HG02852 (cell line): Measurements from ENCODE around the gene SLC38A4.
"Not testable (repeated sequence)": the region's sequence is repeated elsewhere in the genome, so short reads cannot be mapped to it uniquely, and the experiment has no call there.

ENCODE experiments used
- ATAC-seq: cut with Tn5 transposase; IDR thresholded peaks from one replicate; pipeline ENCODE4 v1.9.1; 2021; ENCODE audit warnings: mild to moderate bottlenecking, moderate library complexity; ENCODE audit not compliant: unreplicated experiment

The SLC38A4 gene, protein sequence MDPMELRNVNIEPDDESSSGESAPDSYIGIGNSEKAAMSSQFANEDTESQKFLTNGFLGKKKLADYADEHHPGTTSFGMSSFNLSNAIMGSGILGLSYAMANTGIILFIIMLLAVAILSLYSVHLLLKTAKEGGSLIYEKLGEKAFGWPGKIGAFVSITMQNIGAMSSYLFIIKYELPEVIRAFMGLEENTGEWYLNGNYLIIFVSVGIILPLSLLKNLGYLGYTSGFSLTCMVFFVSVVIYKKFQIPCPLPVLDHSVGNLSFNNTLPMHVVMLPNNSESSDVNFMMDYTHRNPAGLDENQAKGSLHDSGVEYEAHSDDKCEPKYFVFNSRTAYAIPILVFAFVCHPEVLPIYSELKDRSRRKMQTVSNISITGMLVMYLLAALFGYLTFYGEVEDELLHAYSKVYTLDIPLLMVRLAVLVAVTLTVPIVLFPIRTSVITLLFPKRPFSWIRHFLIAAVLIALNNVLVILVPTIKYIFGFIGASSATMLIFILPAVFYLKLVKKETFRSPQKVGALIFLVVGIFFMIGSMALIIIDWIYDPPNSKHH

DNA sequence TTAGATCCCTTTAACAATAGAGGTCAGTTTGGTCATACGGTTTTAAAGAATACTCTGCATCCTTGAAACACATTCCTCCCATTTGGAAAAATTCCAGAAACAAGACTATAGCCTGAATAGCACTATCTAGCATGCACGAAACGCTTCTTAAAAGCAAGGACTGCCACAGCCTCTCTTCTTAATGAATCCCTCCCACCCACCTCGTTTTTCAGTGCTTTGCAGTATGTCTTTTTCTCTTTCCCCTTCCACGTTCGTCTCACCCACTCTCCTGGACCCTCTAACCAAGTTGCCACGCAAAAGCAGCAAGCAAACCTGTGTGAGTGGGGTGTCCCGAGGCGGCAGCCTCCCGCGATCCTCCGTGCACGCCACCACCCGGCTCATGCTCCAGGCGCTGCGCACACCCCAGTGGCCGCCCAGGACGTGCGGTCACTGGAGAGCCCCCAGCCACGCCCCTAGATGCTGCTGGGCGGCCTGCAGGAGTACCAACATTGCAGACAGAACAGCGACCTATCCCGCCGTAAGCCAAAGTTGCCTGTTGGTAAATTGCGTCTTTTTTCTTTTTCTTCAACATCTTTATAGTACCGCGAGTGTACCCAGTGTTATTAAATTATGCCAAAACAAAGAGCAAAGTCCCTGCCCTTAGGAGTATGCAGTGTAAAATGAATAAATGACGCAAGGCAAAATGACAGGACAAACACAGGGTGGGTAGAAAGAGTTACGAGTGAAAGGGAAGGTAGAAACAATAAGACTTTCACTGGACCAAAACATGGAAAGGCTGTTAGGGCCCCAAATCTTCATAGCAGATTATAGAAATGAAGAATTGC is at the start of gene SLC38A4:
TSS of gene SLC38A4 (minus strand) at position 407 of the 824 bp plus-strand sequence. CDS start 32,926 bp downstream, outside the sequence.
- no peak for ATAC-seq

DNA sequence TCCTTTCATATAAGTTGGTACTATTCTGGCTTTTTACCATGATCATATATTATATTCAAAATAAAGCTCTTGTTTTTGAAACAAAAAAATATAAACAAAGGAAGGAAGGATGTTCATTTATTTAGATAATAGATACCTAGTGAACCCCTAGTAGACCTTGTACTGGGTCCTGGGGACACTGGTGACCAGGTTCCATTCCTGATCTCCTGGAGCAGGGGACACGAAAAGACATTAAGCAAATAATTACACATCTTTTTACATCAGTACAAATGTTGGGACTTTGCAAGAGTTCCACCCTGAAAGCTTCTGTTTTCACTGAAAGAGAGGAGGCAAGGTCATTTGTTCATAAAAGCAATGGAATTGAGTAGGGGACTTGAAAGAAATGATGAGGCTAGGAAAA is 49.3 kb upstream of the SLC38A4 start:
- ATAC-seq: no peak

DNA sequence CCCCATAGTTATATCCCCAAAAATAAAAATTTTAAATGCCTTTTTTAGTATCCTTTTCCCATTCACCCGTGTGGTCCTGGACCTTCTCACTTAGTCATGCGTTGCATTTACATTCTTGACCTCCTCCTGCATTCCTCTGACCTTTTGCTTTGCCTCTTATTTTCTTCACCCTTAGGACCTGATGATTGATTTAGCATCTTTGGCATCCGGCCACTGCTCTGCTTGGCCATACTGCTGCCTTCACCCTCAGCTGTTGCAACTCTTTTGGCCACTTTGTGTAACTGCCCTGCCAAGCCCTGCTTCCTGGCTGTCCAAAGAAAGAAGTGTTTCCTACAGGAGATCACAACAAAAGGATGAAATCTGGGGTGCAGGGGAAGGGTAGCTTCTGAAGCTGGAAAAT is 48.8 kb upstream of the SLC38A4 start:
- ATAC-seq: no peak

DNA sequence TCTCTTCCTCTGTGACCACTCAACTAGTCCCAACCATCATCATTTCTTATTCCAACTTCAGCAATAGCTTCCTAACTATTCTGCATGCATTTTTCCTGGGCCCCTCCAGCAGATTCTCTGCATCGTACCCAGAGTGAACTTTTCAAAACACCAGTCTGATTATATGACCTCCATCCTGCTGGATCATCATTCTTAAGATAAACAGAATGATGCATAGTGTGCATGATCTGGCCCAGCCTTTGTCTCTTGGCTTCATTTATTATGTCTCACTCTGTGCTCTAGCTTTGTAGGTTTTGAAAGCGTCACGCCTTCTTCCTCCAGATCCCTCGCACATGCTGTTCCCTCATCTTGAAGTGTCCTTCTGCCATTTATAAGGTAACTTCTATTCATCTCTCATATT is 46.3 kb upstream of the SLC38A4 start:
- no peak for ATAC-seq

DNA sequence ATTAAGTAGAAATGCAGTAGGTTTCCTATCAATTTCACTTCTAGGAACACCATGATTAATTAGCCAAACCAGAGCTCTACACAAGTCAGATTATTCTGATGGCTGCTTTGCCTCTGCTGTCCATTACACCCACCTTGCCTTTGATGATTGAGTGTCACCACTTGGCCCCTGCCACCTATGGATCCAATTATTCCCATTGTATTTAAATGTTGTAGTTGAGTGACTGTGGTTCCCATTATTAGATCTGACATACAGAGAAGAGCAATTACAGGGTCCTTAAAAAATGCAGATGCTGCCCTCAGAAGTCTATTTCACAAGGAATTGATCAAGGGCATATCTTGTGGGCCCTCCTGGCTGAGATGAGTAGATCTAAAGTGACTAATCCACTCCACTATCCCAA is 39.5 kb upstream of the SLC38A4 start:
- ATAC-seq: no peak

DNA sequence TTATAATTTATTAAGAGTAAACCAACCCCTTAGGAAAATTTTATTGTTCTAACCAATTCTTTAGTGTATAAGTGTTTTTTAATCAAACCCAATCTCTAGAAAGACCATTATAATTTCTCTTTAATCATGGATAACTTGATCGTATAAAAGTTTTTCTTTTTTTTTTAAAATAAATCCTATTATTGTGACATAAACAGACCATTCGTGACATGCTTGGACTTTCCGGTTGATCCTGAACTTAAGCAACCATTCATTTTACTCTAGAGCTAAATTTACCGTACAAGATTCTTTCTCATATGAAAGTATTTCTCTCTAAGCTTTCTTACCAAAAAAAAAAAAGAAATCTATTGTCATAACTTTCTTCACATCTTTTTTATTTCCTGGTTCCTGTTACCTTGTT is 32.6 kb upstream of the SLC38A4 start:
- ATAC-seq: no peak

DNA sequence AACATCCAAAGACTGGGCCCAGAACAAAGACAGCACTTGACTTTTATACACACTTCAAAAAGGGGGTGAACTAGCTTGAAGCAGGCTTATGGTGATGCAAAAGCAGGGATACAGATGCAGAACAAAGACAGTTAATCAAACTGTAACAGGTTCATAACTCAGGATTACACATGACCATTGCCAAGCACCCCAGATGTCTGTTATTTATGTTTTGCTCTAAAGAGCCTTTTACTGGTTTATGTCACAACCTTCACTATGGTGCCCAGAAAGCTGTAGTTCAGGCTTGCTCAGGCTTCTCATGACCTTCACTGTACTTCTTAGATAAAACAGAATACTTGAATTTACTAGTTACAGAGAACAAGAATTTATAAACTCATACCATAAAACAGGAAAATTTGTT is 31.7 kb upstream of the SLC38A4 start:
- no peak for ATAC-seq

DNA sequence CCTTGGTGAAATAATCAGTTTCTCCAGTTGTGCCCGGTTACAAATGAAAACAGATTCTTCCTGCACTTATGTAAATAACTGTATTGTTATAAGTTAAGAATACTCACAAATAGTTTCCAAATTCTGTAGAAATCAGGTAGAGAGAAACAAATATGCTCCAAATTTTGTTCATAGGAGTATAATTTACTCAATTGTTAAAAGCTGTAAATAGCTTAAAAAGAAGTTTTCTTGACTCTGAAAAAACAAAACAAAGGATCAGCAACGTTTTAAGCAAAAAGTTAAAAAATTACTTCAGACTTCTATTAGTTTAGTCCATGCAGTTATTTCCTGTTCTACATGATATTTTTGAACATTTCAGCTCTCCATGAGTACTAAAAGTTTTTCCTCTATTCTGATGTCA is 30.0 kb upstream of the SLC38A4 start:
- ATAC-seq: no peak

DNA sequence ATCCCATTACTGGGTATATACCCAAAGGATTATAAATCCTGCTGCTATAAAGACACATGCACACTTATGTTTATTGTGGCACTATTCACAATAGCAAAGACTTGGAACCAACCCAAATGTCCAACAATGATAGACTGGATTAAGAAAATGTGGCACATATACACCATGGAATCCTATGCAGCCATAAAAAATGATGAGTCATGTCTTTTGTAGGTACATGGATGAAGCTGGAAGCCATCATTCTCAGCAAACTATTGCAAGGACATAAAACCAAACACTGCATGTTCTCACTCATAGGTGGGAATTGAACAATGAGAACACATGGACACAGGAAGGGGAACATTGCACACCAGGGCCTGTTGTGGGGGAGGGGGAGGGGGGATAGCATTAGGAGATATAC is 28.4 kb upstream of the SLC38A4 start:
- not testable (repeated sequence) for ATAC-seq

DNA sequence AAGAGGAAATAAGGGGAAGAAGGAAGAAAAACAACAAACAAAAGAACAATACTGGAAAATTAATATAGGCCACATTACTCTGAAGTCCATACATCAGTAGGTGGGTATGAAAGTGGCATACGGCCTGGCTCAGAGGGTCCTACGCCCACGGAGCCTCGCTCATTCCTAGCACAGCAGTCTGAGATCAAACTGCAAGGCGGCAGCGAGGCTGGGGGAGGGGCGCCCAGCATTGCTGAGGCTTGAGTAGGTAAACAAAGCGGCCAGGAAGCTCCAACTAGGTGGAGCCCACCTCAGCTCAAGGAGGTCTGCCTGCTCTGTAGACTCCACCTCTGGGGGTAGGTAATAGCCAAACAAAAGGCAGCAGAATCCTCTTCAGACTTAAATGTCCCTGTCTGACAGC is 23.0 kb upstream of the SLC38A4 start:
- ATAC-seq: not testable (repeated sequence)

DNA sequence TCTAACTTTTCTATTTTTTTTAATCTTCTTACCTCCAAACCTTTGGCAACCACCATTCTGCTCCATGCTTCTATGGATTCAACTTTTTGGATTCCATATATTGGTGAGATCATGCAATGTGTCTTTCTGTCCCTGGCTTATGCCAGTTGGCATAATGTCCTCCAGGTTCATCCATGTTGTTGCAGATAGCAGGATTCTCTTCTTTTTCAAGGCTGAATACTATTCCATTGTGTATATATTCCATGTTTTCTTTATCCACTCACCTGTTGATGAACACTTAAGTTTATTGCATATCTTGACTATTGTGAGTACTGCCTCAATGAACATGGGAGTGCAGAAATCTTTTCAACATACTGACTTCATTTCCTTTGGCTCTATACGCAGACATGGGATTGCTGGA is 21.2 kb upstream of the SLC38A4 start:
- no peak for ATAC-seq

DNA sequence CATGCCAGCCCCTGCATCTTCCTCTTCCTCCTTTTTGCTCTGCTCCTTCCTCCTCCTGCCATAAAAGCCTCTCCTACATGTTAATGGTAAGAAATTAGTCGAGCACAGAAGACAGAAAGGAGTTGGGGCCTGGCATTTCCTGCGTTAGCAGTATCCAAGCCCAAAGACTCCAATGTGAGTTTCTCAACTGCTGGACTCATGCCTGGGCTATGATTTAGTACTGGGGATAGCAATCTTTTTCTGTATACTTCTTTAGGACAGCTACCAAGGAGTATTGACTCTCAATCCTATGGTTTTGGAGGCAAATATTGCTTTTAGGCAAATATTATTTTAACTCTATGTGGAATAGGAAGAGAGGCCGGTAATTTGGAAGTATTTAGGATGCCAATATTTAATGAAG is 18.0 kb upstream of the SLC38A4 start:
- ATAC-seq: no peak

DNA sequence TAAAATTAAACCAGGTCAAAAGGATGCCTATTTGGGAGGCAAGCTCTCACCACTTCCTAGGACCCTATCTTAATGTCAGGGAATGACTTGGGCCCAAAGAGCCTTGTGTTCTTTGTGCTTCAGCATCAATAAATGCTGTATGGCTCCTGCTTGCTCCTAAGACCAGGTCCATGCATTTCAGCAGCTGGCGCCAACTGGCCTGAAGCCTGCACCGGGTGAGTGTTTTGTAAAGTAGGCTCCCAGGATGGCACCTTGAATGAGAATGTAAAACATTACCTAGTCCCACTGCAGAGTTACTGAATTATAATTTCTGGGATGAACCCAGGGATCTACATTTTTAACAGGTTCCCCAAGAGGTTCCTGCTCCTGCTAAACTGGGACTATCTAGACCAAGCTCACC is 16.1 kb upstream of the SLC38A4 start:
- ATAC-seq: no peak

DNA sequence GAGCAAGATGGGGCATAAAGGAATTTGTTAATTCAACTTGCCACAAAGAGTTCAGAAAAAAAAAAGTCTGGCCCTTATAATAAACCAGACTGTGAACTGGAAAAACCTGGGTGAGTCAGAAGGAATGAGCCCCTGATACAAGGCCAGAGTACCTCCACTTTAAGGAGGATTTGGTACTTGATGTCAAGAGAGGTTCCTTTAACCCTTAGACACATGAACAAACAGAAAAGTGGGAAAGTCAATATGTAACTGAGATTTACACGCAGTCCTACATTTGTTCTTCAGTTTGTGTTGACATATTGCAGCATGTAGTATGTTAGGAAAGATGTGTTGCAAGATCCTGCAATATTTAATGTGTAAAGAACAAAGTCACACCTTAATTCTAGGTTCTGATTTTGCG is 14.2 kb upstream of the SLC38A4 start:
- no peak for ATAC-seq

DNA sequence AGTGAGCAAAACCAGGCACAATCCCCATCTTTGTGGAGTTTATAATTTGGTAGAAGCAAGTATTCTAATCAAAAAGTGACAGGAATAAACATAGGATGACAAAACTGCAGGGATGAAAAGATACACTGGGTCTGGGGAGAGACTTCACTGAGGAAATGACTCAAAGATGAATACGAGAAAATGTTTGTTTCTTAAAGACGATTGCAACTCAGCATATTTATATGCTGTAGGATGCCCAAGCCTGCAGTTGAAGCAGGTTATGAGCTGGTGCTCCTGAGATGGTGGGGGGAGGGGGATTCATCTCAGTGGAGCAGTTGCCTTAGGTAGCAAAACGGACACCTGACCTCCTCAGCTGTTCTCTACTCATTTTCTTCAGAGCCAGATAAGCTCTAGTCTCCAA is 13.4 kb upstream of the SLC38A4 start:
- ATAC-seq: no peak

DNA sequence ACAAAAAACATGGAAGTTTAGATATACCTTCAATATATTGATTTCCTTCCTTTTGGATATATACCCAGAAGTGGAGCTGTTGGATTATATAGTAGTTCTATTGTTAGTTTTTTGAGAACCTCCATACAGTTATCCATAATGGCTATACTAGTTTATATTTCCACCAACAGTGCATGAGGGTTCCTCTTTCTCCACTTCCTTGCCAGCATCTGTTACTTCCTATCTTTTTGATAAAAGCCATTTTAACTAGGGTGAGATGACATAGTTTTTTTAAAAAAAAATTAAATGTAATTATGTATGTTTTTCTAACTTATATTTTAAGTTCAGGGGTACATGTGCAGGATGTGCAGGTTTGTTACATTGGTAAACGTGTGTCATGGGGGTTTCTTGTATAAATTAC is 10.0 kb upstream of the SLC38A4 start:
- ATAC-seq: no peak

DNA sequence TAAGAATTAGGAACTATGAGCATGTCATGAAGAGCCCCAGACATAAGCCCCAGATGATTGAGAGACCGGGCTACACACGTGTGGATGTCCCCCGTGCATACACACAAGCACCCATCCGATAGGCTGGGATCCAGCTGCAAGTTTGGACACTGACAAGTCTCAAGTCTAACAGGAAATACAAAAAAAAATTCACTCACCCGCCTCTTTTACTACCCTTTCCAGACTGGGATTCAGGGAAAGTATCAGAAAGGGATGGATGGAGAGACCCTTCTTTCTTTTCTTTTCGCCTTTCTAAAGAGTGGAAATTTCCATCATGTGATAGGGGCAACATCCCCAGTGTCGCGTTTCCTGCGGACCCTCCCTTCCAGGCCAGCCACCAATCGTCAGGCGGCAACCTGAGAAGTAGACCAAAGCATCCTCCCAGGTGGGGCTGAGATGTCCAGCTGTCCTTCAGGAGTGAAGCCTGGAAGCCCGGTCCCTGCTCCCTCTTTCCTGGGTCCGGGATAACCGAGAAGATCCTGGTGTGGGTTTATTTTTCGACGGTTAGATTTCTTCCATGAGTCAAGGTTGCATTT is 6.4 kb upstream of the SLC38A4 start:
- no peak for ATAC-seq

DNA sequence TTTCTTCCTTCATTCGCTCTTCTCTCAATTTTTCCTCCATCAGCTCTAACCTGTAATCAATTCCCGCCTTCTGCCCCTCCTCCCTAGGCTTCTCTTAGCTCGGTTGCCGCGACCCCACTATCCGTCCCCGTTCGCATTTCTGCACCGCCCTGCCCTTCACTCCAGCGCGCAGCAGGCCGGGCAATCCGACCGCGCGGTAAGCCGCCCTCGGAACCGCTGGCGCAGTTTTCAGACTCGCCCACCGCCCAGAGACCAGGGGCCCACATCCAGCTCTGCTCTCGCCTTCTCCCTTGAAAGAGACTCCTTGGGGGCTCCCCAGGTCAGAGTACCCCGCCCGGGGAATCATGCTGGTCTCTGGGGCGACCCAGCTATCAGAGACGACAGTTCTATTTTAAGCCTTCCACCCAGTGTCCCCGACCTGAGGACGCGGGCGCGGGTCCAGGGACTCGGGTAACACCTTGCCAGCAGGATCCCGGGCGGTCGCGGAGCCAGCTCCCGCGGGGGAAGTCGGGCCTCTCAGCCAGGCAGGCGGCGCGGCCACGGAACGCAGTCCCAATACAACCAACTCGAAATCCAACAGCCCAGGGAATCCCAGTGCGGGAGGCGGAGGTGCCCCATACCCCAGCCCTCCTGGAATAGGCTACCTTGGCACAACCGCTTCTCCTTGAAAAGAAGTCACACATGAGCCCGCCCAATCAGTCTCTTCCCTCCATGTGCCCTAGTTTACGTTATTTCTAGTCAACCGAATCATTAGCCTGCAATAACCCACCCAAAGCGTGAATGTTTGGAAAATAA is 5.7 kb upstream of the SLC38A4 start:
- ATAC-seq: no peak

DNA sequence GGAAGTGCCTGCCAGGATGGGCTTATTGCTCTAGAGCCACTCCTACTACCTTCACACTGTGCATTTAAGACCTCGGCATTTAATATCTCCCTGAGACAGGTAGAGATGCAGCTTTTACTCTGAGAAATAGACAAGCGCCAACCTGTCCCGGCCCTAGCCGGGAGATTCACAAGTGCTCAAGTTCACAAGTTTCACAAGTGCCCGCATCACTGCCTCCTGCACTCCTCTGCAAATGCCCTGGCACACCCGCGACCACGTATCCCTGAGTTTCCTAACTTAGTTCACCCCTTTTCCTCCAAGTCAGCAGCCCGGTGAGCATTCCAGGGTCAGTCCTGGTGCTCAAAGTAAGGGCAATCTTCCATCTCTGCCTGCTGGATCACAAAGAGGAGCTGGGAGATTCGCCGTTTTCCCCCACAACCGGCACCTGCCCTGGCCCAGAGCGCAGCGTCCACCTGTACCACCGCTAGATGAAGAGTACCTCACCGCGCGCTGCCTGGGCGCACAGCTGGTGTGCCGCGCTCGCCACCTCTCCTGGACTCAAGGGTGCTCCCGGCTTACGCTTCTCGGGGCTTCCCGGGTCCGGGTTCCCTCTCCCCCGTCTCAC is 5.0 kb upstream of the SLC38A4 start:
- no peak for ATAC-seq

DNA sequence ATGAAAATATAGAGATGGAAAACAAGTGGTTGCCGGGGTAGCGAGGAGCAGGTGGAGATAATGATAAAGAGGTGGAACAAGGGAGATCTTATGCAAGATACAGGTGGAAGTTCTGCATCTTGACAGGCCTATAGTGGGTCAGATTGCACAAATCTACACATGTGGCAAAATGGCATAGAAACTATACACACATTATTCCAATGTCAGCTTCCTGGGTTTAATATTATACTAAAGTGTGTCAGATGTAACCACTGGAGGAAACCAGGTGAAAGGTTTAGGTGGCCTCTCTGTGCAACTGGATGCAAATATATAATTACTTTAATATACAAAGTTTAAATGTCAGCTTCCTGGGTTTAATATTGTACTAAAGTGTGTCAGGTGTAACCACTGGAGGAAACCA is 1.1 kb downstream of the SLC38A4 start:
- ATAC-seq: no peak
